Hematopoietic multipotent progenitor cell treated with erythropoietin and hydrocortisone succinate and interleukin-3 and kit ligand, for 8 days (in vitro differentiated cells): ENCODE results near the gene ERCC8.
A peak's percentile ranks its signal among the peaks of the same experiment; 100 is the strongest.
"Not testable (repeated sequence)": the region's sequence is repeated elsewhere in the genome, so short reads cannot be mapped to it uniquely, and the experiment has no call there.

ENCODE experiments used
- DNase-seq: peaks from one replicate; pipeline ENCODE4 v3.0.0-alpha.2; 2015

ERCC8 gene, protein sequence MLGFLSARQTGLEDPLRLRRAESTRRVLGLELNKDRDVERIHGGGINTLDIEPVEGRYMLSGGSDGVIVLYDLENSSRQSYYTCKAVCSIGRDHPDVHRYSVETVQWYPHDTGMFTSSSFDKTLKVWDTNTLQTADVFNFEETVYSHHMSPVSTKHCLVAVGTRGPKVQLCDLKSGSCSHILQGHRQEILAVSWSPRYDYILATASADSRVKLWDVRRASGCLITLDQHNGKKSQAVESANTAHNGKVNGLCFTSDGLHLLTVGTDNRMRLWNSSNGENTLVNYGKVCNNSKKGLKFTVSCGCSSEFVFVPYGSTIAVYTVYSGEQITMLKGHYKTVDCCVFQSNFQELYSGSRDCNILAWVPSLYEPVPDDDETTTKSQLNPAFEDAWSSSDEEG

DNA sequence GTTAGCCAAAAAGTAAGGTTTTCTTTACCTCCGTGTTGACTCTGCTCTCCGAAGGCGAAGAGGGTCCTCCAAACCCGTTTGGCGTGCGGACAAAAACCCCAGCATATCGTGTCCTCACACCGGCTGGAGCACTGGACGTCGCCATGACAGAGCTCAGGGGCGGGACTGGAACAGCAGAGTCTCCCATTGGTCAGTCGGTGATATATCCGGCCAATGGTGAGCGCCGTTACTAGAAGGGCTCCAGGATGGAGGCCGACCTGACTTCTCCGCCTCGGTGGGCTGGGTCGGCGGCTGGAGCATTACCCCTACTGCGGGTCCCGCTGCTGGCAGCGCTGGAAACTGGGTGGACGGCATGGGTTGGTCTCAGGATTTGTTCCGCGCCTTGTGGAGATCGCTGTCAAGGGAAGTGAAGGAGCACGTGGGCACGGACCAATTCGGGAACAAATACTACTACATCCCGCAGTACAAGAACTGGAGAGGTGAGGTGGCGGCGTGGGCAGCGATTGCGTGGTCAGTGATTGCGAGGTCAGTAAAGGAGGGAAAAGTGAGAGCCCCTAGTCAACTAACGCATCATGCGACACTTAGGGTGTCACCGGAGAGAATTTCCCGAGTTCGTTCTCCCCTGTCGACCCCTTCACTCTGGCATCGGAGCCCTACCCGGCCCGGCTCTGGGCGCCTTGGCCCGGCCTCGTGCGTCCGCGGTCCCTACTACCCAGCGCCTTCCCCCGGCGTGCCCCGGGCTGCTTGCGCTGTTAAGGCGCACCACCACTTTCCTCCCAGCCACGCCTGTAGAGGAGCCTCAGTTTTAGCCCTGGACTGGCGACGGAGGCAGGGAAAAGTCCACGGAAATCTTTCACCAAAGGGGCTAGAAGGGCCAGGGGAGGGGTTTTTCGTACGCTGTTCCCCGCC is at the start of gene ERCC8, which contains the start of gene NDUFAF2:
Gene ERCC8, minus strand, starts transcription at position 167 of the 909 bp plus-strand sequence. Its CDS starts 62 bp downstream, at position 105.
Gene NDUFAF2, plus strand, starts transcription at position 302 of the 909 bp plus-strand sequence. Its CDS starts 51 bp downstream, at position 353.
- peak; percentile 95 for DNase-seq

DNA sequence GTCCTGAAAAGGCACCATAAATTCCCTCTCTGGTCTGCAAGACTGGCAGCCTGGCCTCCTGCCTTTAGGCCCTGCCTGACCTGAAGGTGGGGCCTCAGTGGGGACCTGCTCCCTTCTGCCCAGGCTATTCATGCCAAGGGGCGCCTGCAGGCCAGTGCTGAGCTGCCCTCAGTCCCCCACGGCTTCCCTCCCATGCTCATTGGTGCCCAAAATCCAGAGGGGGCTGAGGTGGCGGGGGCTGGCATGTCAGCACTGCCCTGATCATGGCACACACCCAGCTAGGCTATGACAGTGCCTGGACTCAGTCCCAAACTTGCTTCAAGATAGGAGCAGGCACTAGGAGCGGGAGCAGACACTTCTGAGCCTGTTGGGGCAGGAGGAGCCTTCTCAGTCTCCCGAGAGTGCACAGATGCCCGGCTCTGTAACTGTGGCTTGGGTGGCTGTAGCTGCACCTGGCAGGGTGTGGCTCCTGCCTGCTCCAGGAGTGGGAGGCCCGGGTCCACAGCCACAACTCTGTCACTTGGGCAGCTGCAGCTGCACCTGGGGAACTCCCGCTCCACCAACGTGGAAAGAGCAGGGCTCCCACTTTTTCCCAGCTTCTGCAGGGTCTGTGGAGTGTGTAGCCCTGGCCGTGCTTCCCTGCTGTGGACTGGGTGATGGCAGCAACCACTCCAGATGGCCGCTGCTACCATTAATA is 49.2 kb upstream of the ERCC8 start:
- no peak for DNase-seq

DNA sequence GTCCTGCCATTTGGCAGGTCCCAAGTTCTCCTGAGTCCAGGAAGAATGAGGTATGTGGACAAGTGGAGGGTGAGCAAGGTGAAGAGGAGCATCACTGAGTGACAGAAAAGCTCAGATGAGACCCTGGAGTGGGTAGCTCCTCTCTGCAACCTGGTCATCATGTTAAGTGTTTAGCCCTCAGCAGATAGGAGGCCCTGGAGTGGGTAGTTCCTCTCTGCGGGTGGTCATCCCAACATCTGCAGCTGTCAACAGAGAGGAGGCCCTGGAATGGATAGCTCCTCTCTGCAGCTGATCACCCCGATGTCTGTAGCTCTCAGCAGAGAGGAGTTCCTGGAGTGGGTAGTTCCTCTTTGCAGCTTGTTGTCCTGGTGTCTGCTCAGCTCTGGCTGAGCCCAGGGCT is 48.6 kb upstream of the ERCC8 start:
- DNase-seq, result no peak

DNA sequence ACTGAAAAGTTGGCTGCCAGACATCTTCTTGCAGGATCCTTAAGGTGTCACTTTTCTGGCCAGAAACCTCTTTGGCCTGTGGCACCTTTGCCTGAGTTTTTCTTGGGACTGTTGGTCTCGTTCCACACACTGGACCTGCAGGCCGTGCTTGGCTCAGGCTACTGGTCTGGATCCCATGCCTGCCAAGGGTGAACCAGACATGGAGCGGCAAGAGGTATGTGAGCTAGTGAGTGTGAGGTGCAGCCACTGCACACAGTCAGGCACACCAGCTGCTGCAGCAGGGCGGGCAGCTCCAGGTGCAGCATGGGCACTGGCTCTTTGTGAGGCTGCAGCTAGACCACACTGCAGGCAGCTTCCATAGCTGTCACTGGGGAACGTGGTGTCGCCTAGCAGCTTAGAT is 48.0 kb upstream of the ERCC8 start:
- no peak for DNase-seq

DNA sequence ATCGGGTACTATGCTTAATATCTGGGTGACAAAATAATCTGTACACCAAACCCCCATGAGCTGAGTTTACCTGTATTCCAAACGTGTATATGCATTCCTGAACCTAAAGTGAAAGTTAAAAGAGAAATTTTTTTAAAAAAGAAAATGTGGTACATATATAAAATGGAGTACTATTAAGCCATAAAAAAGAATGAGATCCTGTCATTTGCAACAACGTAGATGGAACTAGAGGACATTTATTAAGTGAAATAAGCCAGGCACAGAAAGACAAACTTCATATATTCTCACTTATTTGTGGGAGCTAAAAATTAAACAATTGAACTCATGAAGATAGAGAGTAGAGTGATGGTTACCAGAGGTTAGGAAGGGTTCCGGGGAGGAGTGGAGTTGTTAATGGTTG is 44.9 kb upstream of the ERCC8 start:
- DNase-seq, result no peak

DNA sequence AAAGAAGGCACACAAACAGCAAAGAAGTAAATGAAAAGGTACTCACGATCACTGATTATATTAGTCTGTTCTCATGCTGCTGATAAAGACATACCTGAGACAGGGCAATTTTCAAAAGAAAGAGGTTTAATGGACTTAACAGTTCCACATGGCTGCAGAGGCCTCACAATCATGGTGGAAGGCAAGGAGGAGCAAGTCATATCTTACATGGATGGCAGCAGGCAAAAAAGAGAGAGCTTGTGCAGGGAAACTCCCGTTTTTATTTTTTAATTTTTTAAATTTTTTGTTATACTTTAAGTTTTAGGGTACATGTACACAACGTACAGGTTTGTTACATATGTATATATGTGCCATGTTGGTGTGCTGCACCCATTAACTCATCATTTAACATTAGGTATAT is 37.3 kb upstream of the ERCC8 start:
- DNase-seq, result not testable (repeated sequence)

DNA sequence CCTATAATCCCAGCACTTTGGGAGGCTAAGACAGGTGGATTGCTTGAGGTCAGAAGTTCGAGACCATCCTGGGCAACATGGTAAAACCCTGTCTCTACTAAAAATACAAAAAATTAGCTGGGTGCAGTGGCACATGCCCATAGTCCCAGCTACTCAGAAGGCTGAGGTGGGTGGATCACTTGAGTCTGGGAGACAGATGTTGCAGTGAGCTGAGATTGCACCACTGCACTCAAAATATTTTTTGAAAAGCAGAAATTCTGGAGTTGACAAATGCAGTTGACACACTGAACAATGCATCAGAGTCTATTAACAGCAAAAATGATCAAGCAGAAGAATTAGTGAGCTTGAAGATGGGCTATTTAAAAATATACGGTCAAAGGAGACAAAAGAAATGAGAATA is 35.6 kb upstream of the ERCC8 start:
- DNase-seq, result no peak

DNA sequence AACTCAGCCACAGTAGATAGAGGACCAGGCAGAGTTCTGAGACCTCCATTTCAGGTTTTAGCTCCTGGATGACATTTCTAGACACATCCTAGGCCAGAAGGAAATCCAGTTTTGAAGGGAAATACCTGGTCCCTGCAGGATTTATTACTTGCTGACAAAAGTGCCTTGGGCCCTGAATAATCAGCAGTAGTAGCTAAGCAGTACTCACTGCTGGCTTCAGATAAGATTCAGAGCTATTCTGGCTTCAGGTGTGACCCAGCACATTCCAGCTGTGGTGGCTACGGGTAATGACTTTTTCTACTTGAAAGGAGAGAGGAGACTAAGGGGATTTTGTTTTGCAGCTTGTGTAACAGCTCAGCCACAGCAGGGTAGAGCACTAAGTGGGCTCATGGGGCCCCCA is 34.1 kb upstream of the ERCC8 start:
- DNase-seq, result peak; percentile 53

DNA sequence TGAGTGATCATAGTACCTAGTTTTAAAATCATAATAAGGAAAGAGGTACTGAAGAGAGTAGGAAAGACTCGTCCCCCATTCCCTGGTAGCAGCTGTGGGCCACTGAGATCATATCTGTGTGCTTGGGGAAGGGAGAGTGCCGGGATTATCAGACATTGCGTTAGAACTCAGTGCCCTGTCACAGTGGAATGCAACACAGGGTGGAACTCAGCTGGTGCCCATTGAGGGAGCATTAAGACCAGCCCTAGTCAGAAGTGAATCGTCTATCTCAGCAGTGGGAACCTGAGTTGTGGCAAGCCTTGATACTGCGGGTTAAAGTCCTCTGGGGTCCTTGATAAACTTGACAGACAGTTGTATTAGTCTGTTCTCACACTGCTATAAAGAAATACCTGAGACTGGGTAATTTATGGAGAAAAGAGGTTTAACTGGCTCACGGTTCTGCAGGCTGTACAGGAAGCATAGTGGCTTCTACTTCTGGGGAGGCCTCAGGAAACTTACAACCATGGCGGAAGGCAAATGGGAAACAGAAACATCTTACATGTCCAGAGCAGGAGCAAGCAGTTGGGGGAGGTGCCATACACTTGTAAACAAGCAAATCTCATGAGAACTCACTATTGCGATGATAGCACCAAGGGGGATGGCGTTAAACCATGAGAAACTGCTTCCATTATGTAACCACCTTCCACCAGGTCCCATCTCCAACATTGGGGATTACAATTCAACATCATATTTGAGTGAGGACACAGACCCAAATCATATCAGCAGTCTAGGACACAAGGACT is 33.3 kb upstream of the ERCC8 start:
- DNase-seq, result no peak

DNA sequence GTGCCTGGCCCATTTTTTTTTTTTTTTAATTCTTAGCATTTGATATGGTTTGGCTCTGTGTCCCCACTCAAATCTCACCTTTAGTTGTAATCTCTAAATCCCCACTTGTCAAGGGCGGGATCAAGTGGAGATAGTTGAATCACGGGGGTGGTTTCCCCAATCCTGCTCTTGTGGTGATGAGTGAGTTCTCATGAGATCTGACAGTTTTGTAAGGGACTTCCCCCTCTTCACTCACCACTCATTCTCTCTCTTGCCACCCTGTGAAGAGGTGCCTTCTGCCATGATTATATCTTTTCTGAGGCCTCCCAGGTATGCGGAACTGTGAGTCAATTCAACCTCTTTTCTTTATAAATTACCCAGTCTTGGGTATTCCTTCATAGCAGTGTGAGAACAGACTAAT is 27.4 kb upstream of the ERCC8 start:
- no peak for DNase-seq

DNA sequence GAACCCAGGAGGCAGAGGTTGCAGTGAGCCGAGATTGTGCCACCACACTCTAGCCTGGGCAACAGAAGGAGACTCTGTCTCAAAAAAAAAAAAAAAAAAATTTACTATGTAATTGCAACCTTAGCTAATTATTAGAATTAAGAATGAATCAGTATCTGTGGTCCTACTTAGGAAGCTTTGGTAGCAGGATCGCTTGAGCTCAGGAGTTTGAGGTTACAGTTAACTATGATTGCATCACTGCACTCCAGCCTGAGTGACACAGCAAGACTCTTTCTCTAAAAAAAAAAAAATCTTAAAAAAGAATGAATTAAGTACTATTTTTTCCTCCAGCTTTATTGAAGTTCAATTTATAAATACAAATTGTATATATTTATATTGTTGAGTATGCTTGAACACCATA is 16.8 kb upstream of the ERCC8 start:
- DNase-seq, result peak; percentile 19

DNA sequence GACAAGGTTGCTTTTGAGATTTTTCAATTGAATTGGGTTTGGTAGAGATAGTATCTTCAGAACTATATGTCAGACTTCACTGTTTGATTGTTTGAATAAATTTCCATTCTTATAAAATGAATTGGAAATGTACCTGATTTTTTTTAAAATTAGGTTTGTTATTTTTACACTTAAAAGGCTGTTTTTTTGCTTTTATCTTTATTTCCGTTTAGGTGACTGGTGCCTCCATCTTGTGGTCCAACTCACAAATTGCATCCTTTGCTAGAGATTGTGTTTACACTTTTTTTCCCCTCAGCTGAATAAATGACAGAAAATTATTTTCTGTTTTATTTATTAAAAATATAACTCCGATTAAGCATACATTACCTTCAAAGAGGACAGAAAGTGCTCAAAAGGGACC is 15.7 kb upstream of the ERCC8 start:
- DNase-seq, result peak; percentile 34

DNA sequence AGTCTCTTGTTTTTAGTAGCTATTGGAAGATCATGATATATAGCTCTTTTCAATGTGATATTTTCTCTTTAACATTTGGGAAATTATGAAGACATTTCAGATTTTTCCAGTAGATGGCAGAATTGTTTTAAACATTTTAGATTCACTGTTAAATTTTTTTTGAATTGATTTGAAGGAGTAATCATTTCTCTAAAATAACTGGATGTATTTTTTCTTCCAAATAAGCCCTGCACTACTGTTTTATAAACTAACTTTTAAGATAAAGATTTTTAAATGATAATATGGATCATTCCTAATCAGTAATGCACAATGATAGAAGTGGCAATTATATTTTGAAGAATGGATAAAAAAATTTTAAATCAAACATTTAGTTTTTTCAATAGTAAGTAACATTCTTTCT is 14.3 kb upstream of the ERCC8 start:
- DNase-seq, result peak; percentile 53

DNA sequence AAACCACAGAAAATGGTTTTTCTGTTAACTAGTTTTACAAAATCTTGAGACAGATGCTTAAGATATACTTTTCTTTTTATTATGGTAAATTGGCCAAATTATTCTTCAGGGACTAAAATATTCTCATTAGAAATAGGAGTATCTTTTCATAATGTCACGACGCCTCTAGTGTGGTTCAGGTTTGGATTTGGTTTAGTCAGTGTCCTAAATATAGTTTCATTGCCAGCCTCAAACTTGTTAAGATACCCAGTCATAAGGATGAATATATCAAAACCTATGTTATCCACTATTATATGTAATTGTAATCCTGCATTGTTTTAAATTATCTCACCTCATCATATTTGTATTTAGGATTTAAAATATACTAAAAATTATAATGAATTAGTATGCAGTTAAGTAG is 13.8 kb upstream of the ERCC8 start:
- no peak for DNase-seq

DNA sequence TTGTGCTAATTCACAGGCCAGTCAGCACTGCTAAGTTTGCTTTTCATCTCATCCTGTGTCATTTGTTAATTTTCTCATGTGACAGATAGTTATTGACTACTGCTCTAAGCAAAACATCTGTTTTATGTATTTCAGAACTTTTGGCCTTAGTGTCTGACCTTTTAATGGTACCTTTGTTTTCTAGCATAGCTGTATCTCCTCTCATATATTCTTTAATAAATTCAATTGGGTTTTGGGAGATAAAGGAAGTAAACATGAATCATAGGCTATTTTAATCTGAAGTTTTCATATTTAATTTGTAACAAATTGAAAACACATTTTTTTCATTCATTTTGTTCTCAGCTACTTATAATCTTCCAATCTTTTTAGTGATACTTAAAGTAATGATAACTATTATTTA is 13.2 kb upstream of the ERCC8 start:
- DNase-seq, result no peak

DNA sequence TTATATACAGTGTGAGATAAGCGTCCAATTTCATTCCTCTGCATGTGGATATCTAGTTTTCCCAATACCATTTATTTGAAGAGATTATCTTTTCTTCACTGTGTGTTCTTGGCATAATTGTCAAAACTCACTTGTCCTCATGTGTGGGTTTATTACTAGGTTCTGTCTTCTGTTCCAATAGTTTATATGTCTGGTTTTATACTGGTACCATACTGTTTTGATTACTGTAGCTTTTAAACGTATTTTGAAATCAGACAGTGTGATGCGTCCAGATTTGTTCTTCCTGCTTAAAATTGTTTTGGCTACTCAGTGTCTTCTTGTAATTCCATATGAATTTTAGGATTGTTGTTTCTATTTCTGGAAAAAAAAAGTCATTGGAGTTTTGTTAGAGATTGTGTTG is 10.4 kb upstream of the ERCC8 start:
- no peak for DNase-seq

DNA sequence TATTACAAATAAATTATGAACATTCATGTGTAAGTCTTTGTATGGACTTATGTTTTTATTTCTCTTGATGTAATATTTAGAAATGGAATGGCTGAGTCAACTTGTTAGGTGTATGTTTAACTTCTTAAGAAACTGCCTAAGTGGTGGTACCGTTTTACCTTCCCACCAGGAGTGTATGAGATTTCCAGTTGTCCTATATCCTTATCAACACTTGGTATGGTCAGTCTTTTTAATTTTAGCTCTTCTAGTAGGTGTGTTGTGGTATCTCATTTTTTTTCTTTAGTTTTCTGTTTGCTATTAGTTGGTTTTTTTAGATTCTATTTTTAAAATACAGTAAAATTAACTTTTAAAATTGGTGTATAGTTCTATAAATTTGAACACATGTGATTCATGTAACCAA is 3.9 kb upstream of the ERCC8 start:
- no peak for DNase-seq

DNA sequence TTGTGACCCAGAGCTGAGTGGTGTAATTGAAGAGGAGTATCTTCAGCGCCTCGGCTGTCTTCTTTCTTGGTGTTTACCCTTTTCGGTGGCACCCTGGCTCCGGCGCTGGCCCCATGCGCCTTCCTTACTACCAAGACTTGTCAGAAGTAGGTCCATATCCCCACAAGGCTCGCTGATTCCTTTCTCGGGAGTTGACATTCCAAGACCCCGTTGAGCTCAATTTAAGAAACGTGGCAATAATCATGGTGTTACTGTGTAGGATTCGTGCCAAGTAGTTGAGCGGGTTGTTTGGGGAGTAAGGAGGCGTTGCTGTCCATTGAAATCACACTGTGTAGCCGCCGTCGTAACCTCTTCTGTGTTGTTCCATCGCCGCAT is 930 bp upstream of the ERCC8 start:
- peak; percentile 66 for DNase-seq

DNA sequence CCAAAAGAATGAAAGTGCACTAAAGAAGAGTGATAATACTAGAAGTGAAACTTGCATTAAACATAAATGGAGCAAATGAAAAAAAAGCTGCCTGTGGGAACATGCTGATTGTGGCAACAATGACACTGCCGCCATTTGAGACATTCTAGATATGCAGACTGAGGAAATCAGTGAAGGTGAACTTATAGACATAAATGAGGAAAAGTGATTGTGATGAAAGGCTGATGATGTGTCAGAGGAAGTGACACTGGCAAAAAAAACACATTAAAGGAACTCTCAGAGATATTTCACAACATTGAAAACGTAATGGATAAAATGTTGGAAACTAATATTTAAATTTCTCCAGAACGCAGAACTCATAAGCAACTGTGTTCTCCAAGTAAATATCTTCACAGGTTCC is 1.2 kb downstream of the ERCC8 start:
- peak; percentile 27 for DNase-seq

DNA sequence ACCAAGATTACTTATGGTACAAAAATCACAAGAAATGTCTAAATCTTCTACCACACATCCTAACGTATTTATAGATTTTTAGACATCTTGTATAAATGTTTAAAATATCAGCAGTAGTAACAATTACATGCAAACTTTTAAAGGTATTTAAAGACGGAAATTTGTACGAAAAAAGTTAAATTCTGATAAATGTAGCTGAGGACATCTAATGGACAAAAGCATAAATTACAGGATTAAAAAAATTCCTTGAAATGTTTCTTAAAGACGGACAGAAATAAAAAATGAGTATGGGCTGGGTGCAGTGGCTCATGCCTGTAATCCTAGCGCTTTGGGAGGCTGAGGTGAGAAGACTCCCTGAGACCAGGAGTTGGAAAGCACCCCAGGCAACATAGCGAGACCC is 15.8 kb downstream of the ERCC8 start:
- DNase-seq, result peak; percentile 14

DNA sequence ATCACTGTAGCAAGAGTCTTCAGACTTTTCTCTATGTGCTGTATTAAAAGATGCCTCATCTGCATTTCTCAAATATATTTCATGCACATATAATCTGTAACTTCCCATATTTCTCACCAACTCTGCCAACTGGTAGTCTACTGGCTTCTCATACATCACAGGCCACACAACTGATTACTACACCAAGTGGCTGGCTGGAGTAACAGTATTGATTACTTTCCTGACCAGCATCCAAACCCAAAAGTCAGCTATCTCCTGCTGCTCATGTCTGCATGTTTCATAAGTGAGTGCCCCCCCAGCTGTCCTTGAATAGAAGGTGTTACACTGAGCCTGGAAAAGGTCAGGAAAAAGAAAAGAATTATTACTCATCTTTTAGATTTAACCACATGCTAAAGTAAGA is 17.4 kb downstream of the ERCC8 start:
- DNase-seq, result no peak

DNA sequence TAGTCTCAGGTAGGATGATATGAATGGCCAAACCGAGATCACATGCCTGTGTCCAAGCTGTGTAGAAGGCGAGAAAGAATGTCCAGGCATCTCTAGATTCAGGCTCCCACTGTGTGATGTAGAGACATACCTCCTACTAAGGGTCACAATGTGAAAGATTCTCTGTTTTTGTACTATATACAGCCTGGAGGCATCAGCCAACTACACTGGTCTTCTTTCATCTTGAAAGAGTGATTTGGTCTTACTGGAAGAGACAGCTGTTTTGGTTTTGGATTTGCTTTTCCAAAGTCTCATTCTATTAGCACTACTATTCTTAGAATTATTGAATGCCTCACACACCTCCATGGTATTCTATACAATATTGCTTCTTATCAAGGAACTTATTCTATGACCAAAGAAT is 26.4 kb downstream of the ERCC8 start:
- no peak for DNase-seq

DNA sequence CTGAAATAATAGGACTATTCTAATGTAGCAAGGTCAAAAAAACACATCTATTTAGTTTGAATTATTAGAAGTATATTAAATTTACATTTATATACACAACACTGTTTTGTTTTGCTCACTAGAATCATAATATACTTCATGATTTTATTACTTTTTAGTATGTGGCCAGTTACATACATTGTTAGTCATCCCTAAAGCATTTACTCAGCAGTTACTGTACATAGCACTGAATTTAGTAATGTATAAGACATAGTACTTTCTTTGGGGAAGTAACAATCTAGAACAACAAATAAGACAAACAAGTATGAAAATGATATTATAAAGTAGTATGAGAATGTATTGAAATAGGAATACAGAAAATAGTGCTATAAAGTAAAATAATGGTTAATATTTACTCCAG is 28.2 kb downstream of the ERCC8 start:
- no peak for DNase-seq
